ENCODE measurements around the gene OGFOD1.

DNA sequence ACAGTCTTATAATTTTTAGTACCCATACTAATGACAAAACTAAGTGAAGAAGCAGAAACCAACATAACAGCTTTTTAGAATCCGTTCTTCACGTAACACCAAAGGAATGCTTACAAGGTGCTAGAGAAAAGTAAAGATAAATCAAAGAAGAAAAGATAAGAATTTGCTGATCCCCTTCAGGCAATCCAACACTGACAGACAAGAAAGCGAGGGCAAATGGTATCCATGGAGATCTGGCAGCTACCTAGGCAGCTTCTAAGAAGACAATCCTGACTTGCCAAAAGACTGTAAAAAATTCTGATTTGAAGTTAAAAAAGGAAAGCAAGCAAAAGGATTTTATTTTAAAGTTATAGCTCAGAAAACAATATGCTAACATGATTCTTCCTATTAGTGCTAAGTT is 53.8 kb downstream of the OGFOD1 start:
- TF ChIP-seq EZH2phosphoT487 (IDR thresholded peaks at IDR 0.05; ENCODE audit: borderline replicate concordance, low read length), result no peak
- TF ChIP-seq, protein P1, sequence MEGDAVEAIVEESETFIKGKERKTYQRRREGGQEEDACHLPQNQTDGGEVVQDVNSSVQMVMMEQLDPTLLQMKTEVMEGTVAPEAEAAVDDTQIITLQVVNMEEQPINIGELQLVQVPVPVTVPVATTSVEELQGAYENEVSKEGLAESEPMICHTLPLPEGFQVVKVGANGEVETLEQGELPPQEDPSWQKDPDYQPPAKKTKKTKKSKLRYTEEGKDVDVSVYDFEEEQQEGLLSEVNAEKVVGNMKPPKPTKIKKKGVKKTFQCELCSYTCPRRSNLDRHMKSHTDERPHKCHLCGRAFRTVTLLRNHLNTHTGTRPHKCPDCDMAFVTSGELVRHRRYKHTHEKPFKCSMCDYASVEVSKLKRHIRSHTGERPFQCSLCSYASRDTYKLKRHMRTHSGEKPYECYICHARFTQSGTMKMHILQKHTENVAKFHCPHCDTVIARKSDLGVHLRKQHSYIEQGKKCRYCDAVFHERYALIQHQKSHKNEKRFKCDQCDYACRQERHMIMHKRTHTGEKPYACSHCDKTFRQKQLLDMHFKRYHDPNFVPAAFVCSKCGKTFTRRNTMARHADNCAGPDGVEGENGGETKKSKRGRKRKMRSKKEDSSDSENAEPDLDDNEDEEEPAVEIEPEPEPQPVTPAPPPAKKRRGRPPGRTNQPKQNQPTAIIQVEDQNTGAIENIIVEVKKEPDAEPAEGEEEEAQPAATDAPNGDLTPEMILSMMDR (conservative IDR thresholded peaks at IDR 0.05; ENCODE audit: low read depth, low read length), result no peak
- no peak for TF ChIP-seq EZH2 (IDR thresholded peaks at IDR 0.05; ENCODE audit: low read length, unreplicated experiment)

Measured in PC-3 (cell line).